HEK293 (cell line): ENCODE data around the gene LRFN2.

ENCODE experiments used
- MEIS1 ChIP-seq: sonication (generic); formaldehyde crosslinking; IDR thresholded peaks from 2 replicates; pipeline ENCODE4 v1.8.1; 2022; ENCODE audit warnings: missing genetic modification reagents, mild to moderate bottlenecking, borderline replicate concordance
- PBX3 ChIP-seq: sonication (generic); formaldehyde crosslinking; IDR thresholded peaks from 2 replicates; pipeline ENCODE4 v1.8.1; 2022; ENCODE audit warnings: mild to moderate bottlenecking, moderate library complexity, missing genetic modification reagents
- TRIM28 ChIP-seq: IDR thresholded peaks from 2 replicates; pipeline ENCODE4 v1.6.1; 2011; ENCODE audit warnings: low read length, control low read depth, borderline replicate concordance
- ZBTB21 ChIP-seq: fragments of 450-650 bp; formaldehyde crosslinking; IDR thresholded peaks from 2 replicates; pipeline ENCODE4 v1.5.1; 2017; ENCODE audit warnings: missing biosample characterization, missing genetic modification characterization
- ZFP69B ChIP-seq: fragments of 450-650 bp; formaldehyde crosslinking; IDR thresholded peaks from 2 replicates; pipeline ENCODE4 v1.5.1; 2016; ENCODE audit warnings: missing biosample characterization, missing genetic modification characterization
- ZNF221 ChIP-seq: fragments of 450-650 bp; formaldehyde crosslinking; IDR thresholded peaks from 2 replicates; pipeline ENCODE4 v1.5.1; 2017; ENCODE audit warnings: missing biosample characterization, missing genetic modification characterization, borderline replicate concordance
- ZNF324 ChIP-seq: fragments of 450-650 bp; formaldehyde crosslinking; IDR thresholded peaks from 2 replicates; pipeline ENCODE4 v1.5.1; 2016; ENCODE audit warnings: missing biosample characterization, missing genetic modification characterization
- TF ChIP-seq, protein P1 (sequence below): fragments of 450-650 bp; formaldehyde crosslinking; IDR thresholded peaks from 2 replicates; pipeline ENCODE4 v1.5.1; 2016; ENCODE audit warnings: missing biosample characterization, missing genetic modification characterization

- TF ChIP-seq TRIM28 (no peak), ZFP69B (tag by site-specific recombination) (no peak), PBX3 (CRISPR knock-in tag) (no peak), ZNF221 (no peak), ZBTB21 (tag by site-specific recombination) (no peak), MEIS1 (CRISPR knock-in tag) (no peak), ZNF324 (tag by site-specific recombination) (no peak)
- TF ChIP-seq, protein P1, sequence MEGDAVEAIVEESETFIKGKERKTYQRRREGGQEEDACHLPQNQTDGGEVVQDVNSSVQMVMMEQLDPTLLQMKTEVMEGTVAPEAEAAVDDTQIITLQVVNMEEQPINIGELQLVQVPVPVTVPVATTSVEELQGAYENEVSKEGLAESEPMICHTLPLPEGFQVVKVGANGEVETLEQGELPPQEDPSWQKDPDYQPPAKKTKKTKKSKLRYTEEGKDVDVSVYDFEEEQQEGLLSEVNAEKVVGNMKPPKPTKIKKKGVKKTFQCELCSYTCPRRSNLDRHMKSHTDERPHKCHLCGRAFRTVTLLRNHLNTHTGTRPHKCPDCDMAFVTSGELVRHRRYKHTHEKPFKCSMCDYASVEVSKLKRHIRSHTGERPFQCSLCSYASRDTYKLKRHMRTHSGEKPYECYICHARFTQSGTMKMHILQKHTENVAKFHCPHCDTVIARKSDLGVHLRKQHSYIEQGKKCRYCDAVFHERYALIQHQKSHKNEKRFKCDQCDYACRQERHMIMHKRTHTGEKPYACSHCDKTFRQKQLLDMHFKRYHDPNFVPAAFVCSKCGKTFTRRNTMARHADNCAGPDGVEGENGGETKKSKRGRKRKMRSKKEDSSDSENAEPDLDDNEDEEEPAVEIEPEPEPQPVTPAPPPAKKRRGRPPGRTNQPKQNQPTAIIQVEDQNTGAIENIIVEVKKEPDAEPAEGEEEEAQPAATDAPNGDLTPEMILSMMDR (tag by site-specific recombination), result no peak
Measured at GRCh38 chr6:40439026-40439800, 148.0 kb downstream of the LRFN2 start.
